HG03432 (cell line): Measurements from ENCODE around the gene GP9.

Experiments used
- ATAC-seq: cut with Tn5 transposase; IDR thresholded peaks from one replicate; pipeline ENCODE4 v1.9.1; 2021; ENCODE audit warnings: mild to moderate bottlenecking, moderate library complexity; ENCODE audit not compliant: unreplicated experiment

Gene GP9

DNA sequence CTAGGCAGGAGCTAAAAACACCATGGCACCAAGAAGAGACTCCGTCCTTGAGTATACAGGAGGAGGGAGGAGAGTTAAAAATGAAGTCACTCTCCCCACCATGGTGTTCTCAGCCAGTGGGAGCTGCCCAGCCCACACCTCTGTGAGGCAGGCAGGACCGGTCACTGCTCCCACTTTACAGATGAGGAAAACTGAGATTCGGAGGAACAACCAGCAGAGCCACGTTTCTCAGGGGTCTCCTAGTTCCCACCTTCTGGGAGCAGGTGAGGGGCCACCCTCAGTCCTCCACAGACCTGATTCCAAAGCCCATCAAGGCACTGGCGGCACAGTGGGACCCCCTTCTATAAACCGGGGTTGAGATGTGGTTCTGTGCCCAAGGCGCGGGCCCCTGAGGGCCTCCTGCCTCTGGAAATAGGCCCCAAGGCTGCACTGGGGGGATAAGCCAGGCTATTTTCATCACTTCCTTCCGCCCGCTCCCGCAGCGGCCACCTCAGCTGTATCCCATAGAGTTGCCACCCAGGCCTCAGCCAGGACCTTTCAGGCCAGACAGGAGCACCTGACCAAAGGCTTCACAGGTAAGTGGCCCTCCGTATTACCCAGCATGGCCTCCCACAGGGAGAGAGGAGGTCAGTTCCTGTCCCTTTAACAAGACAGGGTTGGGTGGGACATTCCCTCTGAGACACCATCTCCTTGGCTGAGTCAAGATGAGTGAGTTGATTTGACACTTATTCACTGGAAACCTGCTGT is at the start of gene GP9:
Gene GP9, plus strand, starts transcription at position 504 of the 747 bp plus-strand sequence. CDS start 961 bp downstream, outside the sequence.
- no peak for ATAC-seq

DNA sequence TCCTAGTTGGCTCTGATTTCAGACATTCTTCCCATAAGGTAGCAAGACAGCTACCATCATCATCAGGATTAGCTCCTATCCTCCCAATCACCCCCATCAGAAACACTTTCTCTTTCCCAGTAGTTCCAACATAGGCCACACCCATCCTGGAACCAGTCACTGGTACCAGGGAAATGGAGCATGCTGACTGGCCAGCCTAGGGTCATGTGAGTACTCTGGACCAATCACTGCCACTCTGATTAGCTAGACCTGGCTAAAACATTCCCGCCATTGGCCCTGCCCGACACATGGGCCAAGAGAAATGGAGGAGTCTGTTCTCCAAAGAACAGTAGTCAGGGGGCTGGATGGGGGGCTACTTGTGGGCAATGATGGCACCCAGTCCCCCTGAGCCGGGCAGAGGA is 47.1 kb upstream of the GP9 start:
- no peak for ATAC-seq

DNA sequence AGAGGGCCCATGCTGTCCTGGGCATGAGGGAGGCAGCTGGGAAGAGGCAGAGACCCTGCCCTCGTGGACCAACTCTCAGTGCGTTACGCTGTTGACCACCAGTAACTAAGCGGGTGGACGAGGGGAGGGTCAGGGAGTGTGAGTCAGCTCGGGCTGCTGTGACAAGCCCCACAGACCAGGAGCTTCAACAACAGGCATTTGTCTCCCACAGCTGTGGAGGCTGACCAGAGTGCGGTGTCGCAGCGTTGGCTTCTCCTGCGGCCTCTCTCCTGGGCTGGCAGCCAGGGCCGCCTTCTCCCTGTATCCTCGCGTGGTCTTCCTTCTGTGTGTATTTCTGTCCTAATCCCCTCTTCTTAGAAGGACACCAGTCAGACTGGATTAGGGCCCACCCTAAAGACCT is 46.4 kb upstream of the GP9 start:
- ATAC-seq = no peak

DNA sequence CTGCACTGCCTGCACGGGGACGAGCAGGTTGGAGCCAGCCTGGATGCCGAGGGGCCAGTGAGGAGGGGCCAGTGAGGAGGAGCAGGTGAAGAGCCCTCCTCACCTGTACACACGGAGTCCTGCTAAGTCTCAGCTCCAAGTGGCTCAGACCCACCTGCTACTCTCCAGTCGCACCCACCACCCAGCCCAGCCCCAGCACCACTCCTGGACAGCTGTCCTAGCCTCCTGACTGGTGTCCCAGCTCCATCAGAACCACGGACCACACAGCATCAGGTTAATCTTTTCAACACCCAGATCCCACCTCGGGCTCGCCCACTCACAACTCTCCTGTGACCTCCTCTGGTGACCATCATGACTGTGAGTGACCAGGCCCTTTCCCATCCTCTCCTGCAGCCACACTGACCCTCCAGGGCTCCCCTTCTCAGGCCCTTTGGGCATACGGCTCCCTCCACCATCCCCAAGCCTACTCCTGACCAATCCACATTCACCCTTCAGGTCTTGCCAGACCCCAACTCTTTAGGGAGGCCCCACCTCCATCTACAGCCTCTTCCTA is 45.7 kb upstream of the GP9 start:
- no peak for ATAC-seq

DNA sequence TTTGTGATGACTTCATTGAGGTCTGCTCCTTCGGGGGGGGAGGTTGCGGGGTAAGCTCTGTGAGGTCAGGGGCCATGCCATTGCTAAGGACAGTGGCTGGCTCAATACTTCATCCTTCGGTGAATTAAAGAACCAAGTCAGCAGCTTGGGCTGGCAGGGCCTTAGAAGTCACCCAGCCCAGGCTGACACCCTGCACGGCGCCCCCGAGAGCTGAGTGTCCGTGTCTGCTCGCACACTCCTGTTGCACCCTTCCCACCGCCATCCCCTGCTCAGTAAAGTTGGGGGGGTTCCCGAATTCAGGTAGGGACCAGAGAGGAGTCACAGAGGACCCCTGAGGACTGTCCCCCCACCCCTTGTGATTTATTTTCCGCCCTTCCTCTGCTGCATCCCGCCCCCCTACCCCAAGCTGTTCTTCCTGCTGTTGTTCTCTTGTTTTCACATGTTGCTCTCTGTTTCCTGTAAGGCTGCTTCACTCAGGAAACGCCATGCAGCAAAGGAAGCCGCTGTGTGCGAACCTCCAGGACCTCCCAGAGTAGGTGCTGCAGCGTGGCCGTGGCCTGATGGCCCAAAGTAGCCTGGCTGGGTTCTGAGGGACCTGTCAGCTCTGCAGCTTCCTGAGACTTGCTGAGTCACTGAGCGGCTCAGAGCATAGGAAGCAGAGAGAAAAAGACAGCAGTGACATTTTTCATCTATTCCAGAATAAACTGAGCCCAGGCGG is 45.0 kb upstream of the GP9 start:
- ATAC-seq = no peak

DNA sequence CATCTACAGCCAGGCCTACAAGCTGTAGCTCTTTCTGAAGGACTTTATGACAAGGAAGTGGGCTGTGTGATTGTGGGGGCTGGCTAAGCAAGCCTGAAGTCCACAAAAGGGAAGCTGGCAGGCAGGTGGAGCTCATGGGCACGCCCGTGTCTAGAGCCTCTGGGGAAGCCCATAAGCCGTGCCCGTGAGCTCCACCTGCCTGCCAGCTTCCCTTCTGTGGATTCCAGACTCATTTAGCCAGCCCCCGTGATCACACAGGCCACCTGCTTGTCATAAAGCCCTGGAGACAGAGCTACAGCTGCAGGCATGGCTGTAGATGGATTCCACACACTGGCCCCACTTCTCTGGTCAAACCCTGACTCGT is 44.2 kb upstream of the GP9 start:
- ATAC-seq = no peak

DNA sequence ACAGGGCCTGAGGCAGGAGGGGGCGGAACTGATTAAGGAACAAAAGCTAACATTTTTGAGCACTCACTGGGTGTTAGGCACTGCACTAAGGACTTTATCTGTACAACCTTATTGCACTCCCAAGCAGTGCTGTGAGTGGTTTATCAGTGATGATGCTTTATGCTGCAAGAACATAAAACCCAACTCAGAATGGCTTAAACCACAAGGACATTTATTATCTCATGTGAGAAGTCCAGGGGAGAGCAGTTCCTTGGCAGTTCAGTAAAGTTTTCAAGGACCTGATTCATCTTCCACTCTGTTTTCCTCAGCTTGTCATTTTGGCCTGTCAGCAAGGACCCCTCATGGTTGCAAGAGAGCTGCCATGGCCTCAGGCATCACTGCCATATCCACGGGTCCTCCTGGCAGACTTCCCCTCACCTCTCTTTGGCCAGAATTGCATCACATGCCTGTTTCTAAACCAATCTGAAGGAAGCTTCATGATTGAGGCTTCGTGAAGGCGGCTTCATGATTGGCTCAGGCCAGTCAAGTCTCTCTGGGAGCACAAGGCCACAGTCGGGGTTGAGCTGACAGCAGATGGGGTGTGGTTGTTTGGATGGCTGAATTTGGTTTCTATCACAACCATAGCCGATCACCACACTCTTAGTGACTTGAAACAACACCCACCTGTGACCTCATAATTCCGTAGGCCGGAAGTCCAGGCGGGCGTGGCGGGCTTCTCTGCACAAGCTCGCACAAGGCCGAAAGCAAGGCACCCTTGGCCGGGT is 43.7 kb upstream of the GP9 start:
- peak; percentile 74 for ATAC-seq

DNA sequence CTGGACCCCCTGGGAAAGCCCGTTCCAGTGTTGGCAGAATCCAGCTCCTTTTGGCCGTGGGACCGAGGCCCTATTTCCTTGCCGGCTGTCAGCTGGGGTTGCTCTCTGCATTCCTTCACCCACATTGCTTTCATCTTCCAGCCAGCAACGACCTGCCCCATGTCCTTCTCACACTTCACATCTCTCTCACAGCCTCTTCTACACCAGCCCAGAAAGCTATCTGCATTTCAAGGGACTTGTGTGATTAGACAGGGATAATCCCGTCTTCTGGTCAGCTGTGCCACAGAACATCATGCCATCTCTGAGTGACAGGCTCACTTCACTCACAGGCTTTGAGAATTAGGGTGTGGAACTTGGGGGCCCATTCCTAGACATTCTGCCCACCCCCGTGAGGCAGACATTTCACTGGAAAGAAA is 43.1 kb upstream of the GP9 start:
- ATAC-seq = no peak

DNA sequence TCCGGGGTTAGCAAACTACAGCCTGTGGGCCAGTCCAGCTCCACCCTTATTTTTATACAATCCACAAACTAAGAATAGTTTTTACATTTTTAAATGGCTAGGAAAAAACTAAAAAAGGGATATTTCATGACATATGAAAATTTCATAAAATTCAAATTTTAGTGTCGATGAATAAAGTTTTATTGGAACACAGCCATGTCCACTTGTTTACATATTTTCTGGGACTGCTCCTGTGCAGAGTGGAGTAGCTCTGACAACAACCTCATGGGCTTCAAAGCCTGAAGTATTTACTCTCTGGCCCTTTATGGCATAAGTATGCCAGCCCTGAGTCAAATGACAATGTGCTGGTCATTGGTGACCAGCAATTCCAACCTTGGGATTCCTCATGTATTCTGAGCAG is 42.3 kb upstream of the GP9 start:
- no peak for ATAC-seq

DNA sequence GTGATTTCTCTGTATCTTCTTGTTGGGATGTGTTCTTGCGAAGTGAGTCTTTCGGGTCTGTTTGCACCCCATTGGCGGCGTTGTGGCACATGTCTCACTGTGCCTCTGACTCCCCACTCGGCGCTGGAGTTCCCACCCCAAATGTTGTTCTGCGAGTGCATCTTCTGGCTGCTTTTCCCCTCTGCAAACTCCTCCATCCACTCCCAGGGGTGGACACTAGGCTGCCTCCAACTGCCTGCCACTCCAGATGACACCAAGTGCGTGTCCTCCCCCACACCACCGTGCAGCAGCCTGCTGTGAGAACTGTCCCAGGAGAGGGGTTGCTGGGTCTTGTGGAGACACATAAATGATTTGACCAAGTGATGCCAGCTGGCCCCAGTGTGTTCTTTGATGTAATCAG is 41.8 kb upstream of the GP9 start:
- no peak for ATAC-seq

DNA sequence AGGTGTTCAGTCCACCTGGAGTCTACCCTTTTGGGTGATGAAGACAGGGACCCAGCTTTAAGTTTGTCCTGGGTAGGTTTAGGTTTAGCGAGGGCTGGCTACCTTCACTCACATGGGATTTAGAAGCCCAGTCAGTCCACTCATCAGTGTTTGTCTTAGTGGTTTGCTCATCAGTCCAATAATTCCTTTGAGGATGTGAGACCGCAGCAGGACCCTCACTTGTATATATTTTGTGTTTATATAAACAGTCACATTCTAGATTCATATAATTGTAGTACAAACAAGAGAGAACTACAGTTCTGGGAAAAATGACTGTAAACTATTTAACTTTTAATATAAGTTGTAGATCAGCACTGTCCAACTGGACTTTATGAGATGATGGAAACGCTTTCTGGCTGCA is 41.3 kb upstream of the GP9 start:
- ATAC-seq = no peak

DNA sequence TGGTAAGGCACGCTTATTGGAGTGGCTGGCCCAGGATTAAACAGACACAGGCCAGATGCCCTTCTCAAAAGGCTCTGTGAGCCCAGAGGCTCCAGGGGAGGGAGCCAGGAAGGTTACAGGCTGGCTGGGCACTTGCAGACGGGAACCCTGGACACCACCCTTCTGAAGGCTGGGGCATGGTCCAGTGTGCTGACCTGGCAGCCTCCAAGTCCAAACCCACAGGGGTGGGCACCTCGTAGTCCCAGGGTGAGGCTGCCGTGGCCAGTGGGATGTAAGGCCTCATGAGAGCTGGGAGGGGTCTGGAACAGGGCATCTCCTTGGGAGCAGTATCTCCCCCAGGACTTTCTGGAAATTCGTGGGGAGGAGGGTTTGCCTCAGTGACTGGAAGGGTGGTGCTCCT is 39.9 kb upstream of the GP9 start:
- ATAC-seq = no peak

DNA sequence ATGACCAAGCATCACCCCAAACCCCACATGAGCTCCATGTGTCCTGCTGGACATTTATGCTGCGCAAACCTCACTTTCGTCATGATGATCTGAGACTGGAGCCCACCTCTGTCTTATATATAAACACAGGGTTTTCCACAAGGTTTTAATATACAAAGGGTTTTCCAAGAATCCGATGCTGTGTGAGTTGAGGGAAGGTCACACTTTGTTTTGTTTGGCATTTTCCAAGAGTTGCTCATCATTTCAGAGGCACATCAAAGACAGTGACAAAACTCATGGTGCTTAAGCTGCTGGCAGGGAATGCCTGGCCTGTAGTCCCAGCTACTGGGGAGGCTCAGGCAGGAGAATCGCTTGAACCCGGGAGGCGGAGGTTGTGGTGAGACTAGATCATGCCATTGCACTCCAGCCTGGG is 39.4 kb upstream of the GP9 start:
- ATAC-seq = no peak

DNA sequence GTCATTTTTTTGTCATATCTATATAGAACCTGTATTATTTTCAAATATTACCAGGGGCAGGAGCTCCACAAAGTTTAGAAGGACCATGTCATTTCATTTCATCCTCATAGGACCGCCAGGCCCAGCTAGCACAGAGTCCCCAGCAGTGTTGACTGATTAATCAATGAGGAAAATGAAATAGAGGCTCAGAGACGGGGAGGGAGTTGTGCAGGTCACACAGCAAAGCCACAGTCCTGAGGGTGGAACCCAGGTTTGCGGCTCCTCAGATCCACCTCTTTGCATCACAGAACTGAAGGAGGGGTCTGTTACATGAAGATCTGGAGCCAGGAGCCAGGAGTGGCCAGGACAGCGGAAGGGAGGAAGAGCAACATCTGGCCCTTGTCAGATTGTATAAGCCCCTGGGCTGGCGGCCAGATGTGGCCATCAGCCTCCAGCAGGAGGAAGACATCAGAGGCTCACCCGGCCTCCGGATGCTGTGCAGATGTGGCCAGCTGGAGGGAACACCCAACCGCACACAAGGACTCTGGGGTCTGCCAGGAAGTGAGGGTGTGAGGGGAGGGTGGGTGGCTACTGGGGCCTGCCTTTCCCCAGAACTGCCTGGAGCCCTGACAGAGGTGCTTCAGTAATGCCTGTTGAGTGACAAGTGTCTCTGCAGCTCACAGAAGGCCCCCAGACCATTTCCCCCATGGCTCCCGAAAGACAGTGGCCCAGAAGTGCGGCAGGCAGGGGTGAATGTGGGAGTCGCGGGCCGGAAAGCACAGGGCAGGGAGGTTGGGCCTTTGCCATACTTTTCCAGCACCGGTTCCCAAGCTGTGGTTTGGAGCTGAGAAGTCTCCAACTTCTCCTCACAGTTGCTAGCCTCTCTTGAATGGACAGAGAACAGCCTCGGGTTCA is 38.2 kb upstream of the GP9 start:
- ATAC-seq = no peak

DNA sequence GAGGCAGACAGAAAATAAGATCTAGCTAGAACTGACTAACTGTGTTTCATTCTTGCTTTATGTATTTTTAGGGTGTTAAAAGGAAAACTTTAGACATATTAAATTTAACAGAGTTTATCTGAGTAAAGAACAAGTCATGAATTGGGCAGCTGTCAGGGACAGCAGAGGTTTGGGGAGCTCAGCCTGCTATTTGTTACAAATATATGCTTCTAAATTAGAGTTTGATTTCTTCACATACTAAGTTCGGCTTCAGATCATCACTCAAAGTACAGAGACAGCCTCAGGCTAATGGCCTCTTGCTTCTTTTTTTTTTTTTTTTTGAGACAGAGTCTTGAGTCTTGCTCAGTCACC is 37.6 kb upstream of the GP9 start:
- no peak for ATAC-seq

DNA sequence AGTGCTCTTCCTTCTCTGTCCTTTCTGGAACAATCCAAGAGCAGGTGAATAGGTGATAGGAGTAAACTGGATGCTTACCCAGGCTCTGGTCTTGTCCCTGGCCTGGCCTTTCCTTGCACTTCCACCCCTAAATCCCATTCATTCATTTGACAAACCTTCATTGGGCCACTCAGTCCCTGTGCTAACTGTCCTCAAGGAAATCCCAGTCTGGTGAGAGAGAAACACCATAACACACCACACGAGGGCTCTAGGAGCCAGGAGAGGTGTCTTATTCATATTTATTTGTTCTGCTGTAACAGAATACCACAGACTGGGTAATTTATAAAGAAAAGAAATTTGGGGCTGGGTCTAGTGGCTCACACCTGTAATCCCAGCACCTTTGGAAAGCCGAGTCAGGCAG is 36.7 kb upstream of the GP9 start:
- no peak for ATAC-seq

DNA sequence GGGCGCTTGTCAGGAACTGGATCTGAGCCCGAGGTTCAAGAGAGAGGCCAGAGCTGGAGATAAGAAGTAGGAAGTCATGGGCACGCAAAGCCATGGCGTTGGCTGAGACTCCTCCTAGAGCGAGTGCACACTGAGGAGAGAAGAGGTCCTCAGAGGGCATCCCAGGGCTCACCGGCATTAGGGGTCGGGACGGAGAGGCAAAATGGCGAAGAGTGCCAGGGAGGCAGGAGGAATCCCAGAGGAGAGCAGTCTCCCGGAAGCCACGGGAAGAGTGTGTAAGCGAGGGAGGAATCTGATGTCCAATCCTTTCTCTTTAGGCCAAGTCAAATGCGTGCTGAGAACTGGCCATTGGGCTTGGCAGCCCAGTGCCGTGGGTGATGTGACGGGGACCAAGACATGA is 35.5 kb upstream of the GP9 start:
- no peak for ATAC-seq

DNA sequence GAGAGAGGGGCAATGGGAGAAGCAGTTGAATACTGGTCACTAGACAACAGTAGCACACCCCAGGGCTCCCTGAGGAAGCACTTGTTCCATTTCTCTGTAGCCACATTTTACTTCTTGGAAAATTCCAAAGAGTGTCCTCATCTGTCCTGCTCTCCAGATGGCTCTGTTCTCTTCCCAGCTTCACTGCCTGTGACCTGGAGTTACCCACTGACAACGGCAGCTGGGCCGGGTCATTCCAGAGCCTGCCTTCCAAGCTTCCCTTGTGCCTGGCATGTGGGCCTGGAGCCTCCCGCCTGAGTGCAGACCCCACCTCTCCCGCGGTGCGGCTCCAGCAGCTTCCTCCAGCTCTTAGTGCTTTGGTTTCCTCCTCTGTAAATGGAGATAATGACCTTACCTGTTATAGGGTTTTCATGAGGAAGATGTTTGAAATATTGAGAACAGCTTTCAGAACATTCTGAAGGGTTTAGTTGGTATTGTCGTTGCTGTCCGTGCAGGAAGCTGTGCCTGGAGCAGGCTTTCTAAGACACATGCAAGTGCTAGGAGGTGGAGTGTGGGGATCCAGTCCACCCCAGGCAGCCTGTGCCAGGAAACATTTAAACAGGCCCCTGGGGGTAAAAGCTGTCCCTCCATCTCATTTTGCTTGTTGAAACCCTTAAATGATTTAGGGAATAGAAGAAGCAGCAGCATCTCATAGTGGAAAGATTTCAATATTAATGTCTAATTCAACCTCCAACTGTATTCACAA is 34.7 kb upstream of the GP9 start:
- ATAC-seq = no peak

DNA sequence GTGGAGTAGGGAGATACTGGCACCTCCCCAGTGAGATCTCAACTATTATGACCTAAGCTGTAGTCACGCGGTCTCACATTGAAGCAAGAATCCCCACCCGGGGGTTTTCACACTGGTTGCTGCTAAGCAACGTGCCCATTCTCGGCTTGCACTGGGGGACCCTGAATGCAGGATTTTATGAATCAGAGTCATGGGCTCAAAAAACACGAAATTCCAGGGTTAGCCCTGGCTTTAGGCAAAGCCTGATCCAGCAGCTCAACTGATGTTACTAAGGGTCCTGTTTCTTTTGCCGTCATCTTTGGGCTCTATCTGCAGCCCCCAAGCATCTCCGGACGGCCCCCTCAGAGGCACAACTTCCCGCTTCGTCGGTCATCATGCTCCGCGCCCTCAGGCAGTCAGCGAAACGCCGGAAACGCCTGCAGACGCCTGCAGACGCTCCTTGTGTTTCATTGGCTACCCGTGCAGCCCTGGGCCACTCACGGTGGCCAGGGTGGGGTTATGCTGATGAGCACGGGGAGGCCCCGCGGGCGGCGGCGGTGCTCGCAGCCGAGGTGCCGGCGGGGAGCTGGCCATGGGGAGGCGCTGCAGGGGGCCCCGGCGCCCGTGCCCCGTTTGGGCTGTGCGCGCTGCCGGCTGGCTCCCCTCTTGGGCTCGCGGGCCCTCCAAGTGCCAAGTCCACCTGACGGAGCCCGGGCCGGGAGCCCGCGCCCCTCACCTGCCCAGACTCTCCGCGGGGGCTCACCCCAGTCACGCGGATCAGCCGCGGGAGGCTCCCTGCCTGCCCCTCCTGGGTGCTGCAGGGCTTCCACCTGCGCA is 33.6 kb upstream of the GP9 start:
- ATAC-seq = peak; percentile 99
